ENCODE measurements around the gene GORASP2.
A peak's percentile ranks its signal among the peaks of the same experiment; 100 is the strongest.

GORASP2 gene

DNA sequence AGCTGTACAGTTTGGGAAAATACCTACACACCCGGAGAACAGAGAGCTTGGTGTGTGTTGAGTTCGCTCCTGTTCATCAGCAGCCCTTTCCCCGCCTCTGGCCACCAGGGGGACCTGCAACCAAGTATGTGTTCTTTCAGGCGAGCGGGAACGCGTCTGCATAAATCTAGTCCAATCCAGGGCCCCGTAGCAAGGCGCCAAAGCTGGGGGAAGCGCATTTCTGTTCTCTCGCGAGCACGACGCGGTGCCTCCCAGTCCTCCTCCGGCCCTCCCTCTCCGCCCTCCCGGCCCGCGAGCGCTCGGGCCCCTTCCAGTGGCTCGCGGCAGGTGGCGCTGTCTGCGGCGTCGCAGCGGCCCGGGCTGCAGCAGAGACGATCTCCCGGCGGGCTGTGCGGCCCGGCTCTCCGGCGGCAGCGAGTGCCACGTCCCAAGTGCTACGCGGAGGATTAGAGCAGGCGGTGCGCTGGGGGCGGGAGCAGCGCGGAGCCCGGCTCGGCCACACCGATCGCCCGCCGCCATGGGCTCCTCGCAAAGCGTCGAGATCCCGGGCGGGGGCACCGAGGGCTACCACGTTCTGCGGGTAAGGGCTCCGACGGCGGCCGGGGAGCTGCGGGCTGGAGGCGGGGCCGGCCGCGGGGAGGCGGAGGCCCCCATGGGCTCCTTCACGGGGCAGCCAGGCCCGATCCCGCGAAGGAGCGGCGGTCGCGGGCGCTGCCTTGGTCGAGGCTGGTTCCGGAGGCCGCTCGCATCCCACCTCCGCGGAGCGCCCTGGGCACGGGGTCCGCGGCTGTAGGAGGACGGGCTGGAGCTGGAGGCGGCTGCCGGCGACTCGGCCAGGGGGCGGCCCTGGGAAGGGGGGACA lies at the start of gene GORASP2:
TSS of gene GORASP2 (plus strand) at position 430 of the 862 bp plus-strand sequence. CDS start at position 518, 88 bp downstream.
- TF ChIP-seq, protein P1, sequence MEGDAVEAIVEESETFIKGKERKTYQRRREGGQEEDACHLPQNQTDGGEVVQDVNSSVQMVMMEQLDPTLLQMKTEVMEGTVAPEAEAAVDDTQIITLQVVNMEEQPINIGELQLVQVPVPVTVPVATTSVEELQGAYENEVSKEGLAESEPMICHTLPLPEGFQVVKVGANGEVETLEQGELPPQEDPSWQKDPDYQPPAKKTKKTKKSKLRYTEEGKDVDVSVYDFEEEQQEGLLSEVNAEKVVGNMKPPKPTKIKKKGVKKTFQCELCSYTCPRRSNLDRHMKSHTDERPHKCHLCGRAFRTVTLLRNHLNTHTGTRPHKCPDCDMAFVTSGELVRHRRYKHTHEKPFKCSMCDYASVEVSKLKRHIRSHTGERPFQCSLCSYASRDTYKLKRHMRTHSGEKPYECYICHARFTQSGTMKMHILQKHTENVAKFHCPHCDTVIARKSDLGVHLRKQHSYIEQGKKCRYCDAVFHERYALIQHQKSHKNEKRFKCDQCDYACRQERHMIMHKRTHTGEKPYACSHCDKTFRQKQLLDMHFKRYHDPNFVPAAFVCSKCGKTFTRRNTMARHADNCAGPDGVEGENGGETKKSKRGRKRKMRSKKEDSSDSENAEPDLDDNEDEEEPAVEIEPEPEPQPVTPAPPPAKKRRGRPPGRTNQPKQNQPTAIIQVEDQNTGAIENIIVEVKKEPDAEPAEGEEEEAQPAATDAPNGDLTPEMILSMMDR (IDR thresholded peaks at IDR 0.05; ENCODE audit: low read depth, low read length, missing control alignments) = peak; percentile 93
- peak; percentile 99 for DNase-seq (ENCODE audit: low read depth)
- in situ Hi-C loops (cut with HindIII; ENCODE audit: low sequenced_read_pairs) = no loop called here
- H3K4me3 ChIP-seq (ENCODE audit: low read depth, low read length) = peak within 1 kb of the TSS; percentile 88

DNA sequence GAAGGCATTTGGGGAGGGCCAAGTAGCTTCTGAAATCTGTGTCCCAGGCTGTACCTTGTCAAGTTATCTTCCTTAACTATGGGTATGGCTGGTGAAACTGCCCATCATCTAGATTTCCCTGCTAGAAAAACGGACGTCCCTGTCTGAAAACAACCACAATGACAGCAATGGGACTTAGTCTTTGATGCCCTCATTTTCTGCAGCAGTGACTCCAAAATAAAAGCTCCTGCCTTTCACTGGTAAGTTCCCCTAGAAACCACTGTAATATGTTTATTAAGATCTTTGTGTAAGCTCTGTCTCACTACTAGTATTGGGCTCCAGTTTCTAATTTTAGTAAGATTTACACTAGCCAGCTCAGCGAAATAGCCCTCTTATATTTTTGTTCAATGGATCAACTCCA lies 47.2 kb upstream of the GORASP2 start:
- TF ChIP-seq, protein P1 (IDR thresholded peaks at IDR 0.05; ENCODE audit: low read depth, low read length, missing control alignments) = no peak
- H3K4me3 ChIP-seq (ENCODE audit: low read depth, low read length) = no peak overlapping the region
- in situ Hi-C loops (cut with HindIII; ENCODE audit: low sequenced_read_pairs) = no loop called here
- DNase-seq (ENCODE audit: low read depth) = no peak

DNA sequence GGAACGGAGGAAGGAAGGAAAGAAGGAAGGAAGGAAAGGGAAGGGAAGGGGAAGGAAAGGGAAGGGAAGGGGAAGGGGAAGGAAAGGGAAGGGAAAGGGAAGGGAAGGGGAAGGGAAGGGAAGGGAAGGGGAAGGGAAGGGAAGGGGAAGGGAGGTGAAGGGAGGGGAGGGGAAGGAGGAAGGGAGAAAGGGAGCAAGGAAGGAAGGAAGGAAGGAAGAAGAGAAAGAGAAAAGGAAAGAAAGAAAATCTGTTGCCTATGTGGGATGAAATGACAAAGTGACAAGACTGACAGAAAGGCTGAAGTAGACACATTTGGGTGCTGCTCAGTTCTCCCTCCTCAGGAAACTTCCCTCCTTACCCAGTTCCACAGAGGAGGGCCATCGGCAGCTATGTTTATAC lies 46.3 kb upstream of the GORASP2 start:
- TF ChIP-seq, protein P1 (IDR thresholded peaks at IDR 0.05; ENCODE audit: low read depth, low read length, missing control alignments) = no peak
- no peak for DNase-seq (ENCODE audit: low read depth)

DNA sequence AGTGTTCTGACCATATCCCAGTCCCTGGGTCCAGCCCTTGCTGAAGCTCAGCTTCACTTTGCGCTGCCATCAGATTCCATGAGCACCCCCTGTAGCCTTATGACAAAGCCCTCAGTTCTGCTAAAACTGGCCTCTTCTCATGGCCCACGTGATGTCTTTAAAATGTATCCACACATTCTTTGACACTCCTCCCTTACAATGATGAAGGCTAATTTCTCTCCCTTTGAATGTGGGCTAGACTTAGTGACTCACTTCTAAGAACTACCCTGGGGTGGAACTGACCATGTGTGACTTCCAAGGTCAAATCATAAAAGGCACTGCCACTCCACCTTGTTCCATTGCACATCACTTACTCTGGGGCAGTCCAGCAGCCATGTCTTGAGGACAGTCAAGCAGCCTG lies 45.4 kb upstream of the GORASP2 start:
- TF ChIP-seq, protein P1 (IDR thresholded peaks at IDR 0.05; ENCODE audit: low read depth, low read length, missing control alignments) = no peak
- DNase-seq (ENCODE audit: low read depth) = no peak
- H3K4me3 ChIP-seq (ENCODE audit: low read depth, low read length) = no peak overlapping the region
- in situ Hi-C loops (cut with HindIII; ENCODE audit: low sequenced_read_pairs) = no loop called here

More for the DNA sequence above, 46.3 kb upstream of the GORASP2 start:
- in situ Hi-C loops (cut with HindIII; ENCODE audit: low sequenced_read_pairs) = no loop called here
- H3K4me3 ChIP-seq (ENCODE audit: low read depth, low read length) = no peak overlapping the region

DNA sequence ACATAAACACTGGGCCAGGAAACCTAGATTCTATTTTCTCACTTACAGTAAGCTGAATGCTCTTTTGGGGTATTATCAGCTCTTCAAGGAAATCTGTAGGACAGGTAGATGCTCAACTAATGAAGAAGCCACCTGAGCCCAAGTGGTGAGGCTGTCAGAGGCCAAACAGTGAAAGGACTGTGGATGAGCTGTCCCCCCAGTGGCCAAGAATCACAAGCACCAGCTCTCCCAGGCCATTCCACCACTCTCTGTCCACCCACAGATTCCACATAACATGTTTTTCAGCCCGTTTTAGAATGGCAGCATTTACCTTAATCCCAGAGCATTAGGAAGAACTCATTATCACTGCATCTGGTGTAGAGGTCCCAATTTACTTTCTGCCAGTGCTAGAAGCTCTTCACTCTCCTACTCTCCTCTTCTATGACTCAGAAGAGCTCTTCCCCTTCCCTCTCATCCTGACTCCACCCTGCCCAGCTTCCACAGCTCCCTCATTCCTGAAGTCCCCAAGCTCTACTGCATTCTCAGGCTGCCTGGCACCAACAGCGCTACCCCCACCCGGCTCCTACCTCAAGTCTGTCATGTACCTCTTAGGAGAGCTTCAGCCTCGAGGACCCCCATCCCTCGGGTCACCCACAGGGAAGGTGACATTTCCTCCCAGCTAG lies 43.8 kb upstream of the GORASP2 start:
- in situ Hi-C loops (cut with HindIII; ENCODE audit: low sequenced_read_pairs) = no loop called here

DNA sequence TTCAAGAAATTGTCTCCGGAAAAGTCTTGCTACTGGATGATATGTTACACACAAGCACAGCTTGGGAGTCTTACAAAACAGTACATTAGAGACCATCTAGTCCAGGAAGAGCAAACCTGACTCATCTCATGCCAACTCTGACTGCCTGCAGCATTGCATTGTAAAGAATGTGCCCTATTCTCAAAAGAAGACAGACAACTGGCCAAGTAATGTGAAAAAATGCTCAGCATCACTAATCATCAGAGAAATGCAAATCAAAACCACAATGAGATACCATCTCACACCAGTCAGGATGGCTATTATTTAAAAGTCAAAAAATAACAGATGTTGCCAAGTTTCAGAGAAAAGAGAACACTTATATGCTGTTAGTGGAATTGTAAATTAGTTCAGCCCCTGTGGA lies 42.7 kb upstream of the GORASP2 start:
- DNase-seq (ENCODE audit: low read depth) = peak; percentile 81
- in situ Hi-C loops (cut with HindIII; ENCODE audit: low sequenced_read_pairs) = no loop called here
- H3K4me3 ChIP-seq (ENCODE audit: low read depth, low read length) = no peak overlapping the region
- TF ChIP-seq, protein P1 (IDR thresholded peaks at IDR 0.05; ENCODE audit: low read depth, low read length, missing control alignments) = no peak

More for the DNA sequence above, 43.8 kb upstream of the GORASP2 start:
- no peak for DNase-seq (ENCODE audit: low read depth)
- TF ChIP-seq, protein P1 (IDR thresholded peaks at IDR 0.05; ENCODE audit: low read depth, low read length, missing control alignments) = no peak
- H3K4me3 ChIP-seq (ENCODE audit: low read depth, low read length) = no peak overlapping the region

All from astrocyte of the cerebellum (primary cell).